Endothelial cell of umbilical vein (primary cell): ENCODE data around the gene MEF2A.

Experiments
- CTCF ChIP-seq, 2 donors: IDR thresholded peaks; 1 replicate in 1 of 2; 2 replicates in 1 of 2; pipeline ENCODE4 v1.5.1; 2011; ENCODE audit warnings: low read length in 2 of 2, mild to moderate bottlenecking in 2 of 2, moderate library complexity in 2 of 2, control low read depth in 1 of 2, inconsistent platforms in 1 of 2, low read depth in 1 of 2; ENCODE audit not compliant: insufficient read depth in 1 of 2; ENCODE audit errors: extremely low read depth in 1 of 2
- EZH2 ChIP-seq: IDR thresholded peaks from 2 replicates; pipeline ENCODE4 v1.6.1; 2012; ENCODE audit warnings: borderline replicate concordance, low read depth, mild to moderate bottlenecking, moderate library complexity, low read length, inconsistent platforms; ENCODE audit not compliant: severe bottlenecking
- JUN ChIP-seq: IDR thresholded peaks from 2 replicates; pipeline ENCODE4 v1.6.1; 2011; ENCODE audit warnings: borderline replicate concordance, low read depth; ENCODE audit not compliant: insufficient read length, insufficient read depth
- MAX ChIP-seq: IDR thresholded peaks from 2 replicates; pipeline ENCODE4 v1.6.1; 2011; ENCODE audit not compliant: insufficient read depth, insufficient read length
- MYC ChIP-seq: IDR thresholded peaks from one replicate; pipeline ENCODE4 v1.6.1; 2011; ENCODE audit warnings: mild to moderate bottlenecking, low read depth, low read length
- POLR2A ChIP-seq: IDR thresholded peaks from 2 replicates; pipeline ENCODE4 v1.6.1; 2012; ENCODE audit warnings: low read depth, mild to moderate bottlenecking, control low read depth, low read length
- POLR2AphosphoS5 ChIP-seq: IDR thresholded peaks from 2 replicates; pipeline ENCODE4 v1.6.1; 2012; ENCODE audit warnings: low read depth, mild to moderate bottlenecking, control low read depth, low read length, moderate library complexity; ENCODE audit not compliant: insufficient read depth

GRCh38 chr15:99631255-99631654 is 65.5 kb downstream of the MEF2A start:
- no peak for TF ChIP-seq CTCF (IDR thresholded peaks at IDR 0.05; ENCODE audit: extremely low read depth in 1 of 2, insufficient read depth in 1 of 2, low read depth in 1 of 2, low read length in 2 of 2)
- no peak for TF ChIP-seq POLR2AphosphoS5
- TF ChIP-seq POLR2A = no peak
- TF ChIP-seq JUN = no peak
- TF ChIP-seq EZH2 = no peak
- TF ChIP-seq MYC = no peak
- no peak for TF ChIP-seq MAX
